ENCODE measurements around the gene HLCS. TPM values are rescaled to one million over a fixed set of nuclear protein-coding genes. Genes with fewer than 3 reads are reported as not detected.

The HLCS gene
- total RNA-seq, 1 donor from 2014 or later, result 15.9 TPM

DNA sequence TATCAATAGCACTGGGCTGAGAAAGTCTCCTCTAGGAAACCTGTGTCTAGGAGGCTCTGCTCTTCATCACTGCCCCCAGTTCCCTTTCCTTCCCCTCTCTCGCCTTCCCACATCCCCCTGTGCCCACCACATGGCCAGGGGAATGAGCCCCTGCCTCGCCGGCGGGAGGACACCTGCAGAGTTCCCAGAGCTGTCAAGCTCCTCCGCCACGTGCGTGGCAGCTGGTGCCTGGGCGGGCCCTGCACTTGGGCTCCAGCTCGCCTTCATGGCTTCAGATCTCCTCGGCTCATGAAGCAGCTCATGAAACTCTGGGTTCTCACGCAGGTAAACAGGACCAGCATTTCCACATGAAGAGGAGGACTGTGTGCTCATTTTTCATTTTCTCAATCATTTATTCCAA is 204.8 kb downstream of the HLCS start:
- Mint-ChIP-seq H3K4me3 (ENCODE audit: unreplicated experiment) (no peak overlapping the region), H3K27ac (ENCODE audit: unreplicated experiment) (no peak overlapping the region)
- TF ChIP-seq, protein P1, sequence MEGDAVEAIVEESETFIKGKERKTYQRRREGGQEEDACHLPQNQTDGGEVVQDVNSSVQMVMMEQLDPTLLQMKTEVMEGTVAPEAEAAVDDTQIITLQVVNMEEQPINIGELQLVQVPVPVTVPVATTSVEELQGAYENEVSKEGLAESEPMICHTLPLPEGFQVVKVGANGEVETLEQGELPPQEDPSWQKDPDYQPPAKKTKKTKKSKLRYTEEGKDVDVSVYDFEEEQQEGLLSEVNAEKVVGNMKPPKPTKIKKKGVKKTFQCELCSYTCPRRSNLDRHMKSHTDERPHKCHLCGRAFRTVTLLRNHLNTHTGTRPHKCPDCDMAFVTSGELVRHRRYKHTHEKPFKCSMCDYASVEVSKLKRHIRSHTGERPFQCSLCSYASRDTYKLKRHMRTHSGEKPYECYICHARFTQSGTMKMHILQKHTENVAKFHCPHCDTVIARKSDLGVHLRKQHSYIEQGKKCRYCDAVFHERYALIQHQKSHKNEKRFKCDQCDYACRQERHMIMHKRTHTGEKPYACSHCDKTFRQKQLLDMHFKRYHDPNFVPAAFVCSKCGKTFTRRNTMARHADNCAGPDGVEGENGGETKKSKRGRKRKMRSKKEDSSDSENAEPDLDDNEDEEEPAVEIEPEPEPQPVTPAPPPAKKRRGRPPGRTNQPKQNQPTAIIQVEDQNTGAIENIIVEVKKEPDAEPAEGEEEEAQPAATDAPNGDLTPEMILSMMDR (IDR thresholded peaks at IDR 0.05; ENCODE audit: partially characterized antibody, unreplicated experiment), result no peak

DNA sequence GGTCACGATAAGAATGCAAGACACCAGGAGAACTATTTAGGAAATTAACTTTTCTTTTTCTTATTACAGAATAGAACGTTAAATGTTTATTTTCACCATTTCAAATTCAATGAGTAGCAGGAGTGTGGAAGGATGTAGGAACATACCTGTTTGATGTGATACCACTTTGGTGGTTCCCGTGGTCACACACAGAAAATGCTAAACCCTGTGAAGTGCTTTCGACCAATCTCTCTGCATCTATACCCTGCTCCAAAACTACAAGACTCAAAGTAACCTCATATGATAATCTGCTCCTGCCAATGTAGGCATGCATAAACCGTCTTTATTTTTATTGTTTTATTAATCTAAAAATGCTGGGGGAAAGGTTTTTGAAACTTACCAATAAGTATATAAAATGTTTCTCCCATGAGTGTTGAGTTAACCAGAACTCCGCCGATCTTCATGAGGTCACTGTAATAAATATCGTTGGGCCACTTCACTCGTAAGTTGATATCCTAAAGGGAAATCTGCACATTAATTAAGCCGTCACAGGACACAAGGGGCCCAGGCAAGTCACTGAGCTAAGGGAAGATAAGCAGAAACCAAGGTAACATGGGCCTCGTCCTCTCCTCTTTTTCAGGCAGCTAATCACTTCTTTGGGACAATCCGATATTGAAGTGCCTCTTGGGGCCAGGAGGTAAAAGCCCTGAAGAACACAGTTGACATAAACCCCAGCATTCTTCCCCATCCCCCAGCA is 207.0 kb downstream of the HLCS start:
- Mint-ChIP-seq H3K27ac (ENCODE audit: unreplicated experiment) (no peak overlapping the region), H3K4me3 (ENCODE audit: unreplicated experiment) (no peak overlapping the region), H3K9me3 (ENCODE audit: unreplicated experiment) (peaks cover 4% of the 10 kb centered on the region), H3K36me3 (ENCODE audit: unreplicated experiment) (no peaks in the 10 kb centered on the region), H3K27me3 (ENCODE audit: unreplicated experiment) (peaks cover 6% of the 10 kb centered on the region), H3K4me1 (ENCODE audit: low read depth, unreplicated experiment) (no peaks in the 10 kb centered on the region)
- no peak for DNase-seq
- TF ChIP-seq, protein P1 (IDR thresholded peaks at IDR 0.05; ENCODE audit: partially characterized antibody, unreplicated experiment), result no peak

More for the DNA sequence above, 204.8 kb downstream of the HLCS start:
- H3K4me1 Mint-ChIP-seq (ENCODE audit: low read depth, unreplicated experiment), result no peaks in the 10 kb centered on the region
- peaks cover 6% of the 10 kb centered on the region for H3K27me3 Mint-ChIP-seq (ENCODE audit: unreplicated experiment)
- H3K9me3 Mint-ChIP-seq (ENCODE audit: unreplicated experiment), result peaks cover 4% of the 10 kb centered on the region
- DNase-seq, result no peak
- no peaks in the 10 kb centered on the region for H3K36me3 Mint-ChIP-seq (ENCODE audit: unreplicated experiment)

DNA sequence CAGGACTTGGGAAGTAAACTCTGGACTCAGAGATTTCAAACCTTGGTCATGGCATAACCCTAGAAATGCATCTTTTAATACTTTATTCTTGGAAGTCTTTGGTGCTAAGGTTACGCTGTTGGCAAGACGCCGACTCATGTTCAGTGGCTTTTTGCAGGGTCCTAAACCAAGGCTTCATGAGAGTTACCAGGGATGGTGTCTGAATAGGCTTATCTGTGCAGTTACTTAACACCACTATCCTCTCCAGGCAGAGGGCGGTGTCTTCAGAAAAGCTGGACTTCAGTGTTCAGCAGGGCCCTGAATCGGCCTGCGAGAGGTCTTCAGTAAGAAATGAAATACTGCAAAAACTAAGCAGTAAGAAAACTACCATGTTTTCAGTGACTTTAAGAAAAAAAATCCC is 209.3 kb downstream of the HLCS start:
- H3K4me1 Mint-ChIP-seq (ENCODE audit: low read depth, unreplicated experiment), result no peaks in the 10 kb centered on the region
- H3K9me3 Mint-ChIP-seq (ENCODE audit: unreplicated experiment), result peaks cover 3% of the 10 kb centered on the region
- TF ChIP-seq, protein P1 (IDR thresholded peaks at IDR 0.05; ENCODE audit: partially characterized antibody, unreplicated experiment), result no peak
- no peak overlapping the region for H3K27ac Mint-ChIP-seq (ENCODE audit: unreplicated experiment)
- DNase-seq, result no peak
- H3K36me3 Mint-ChIP-seq (ENCODE audit: unreplicated experiment), result no peaks in the 10 kb centered on the region
- no peak overlapping the region for H3K4me3 Mint-ChIP-seq (ENCODE audit: unreplicated experiment)
- H3K27me3 Mint-ChIP-seq (ENCODE audit: unreplicated experiment), result peaks cover 1% of the 10 kb centered on the region

- Mint-ChIP-seq H3K27ac (ENCODE audit: unreplicated experiment) (no peak overlapping the region), H3K4me3 (ENCODE audit: unreplicated experiment) (no peak overlapping the region), H3K4me1 (ENCODE audit: low read depth, unreplicated experiment) (peaks cover 1% of the 10 kb centered on the region), H3K9me3 (ENCODE audit: unreplicated experiment) (no peaks in the 10 kb centered on the region), H3K36me3 (ENCODE audit: unreplicated experiment) (no peaks in the 10 kb centered on the region), H3K27me3 (ENCODE audit: unreplicated experiment) (no peaks in the 10 kb centered on the region)
- no peak for DNase-seq
- TF ChIP-seq, protein P1 (IDR thresholded peaks at IDR 0.05; ENCODE audit: partially characterized antibody, unreplicated experiment), result no peak
These were observed 209.9 kb downstream of the HLCS start for GRCh38 chr21:36756527-36756926.

DNA sequence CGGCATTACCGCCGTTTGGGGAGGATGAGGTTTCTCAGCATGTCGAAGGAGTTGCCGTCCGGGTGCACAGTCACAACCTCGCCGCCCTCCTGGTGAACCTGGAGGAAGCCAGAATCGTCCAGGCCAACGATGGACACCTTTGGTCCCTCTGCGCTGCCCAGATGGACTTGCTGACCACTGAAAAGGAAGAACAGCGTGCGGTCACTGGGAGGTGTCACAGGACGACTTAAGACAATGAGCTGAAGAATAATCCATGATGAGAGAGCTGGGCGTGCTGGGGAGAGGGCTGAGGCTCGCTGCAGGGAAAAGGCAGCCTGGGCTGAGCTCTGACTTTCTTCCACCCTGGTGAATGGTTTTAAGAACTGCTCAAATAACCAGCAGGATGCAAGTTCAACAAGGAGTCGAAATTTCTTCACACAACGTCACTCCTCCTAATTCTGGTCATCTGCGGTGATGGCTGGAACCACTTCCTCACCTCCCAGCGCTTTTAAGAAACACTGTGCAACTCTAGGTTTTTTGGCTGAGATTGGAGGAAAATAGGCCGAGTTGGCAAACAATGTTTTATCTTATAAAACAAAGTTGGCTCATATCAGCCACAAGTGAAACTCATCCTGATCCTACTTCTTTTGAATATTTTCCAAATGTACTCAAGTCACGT is 212.1 kb downstream of the HLCS start:
- H3K4me1 Mint-ChIP-seq (ENCODE audit: low read depth, unreplicated experiment), result peaks cover 7% of the 10 kb centered on the region
- no peaks in the 10 kb centered on the region for H3K27me3 Mint-ChIP-seq (ENCODE audit: unreplicated experiment)
- TF ChIP-seq, protein P1 (IDR thresholded peaks at IDR 0.05; ENCODE audit: partially characterized antibody, unreplicated experiment), result no peak
- no peaks in the 10 kb centered on the region for H3K9me3 Mint-ChIP-seq (ENCODE audit: unreplicated experiment)
- no peak for DNase-seq
- H3K27ac Mint-ChIP-seq (ENCODE audit: unreplicated experiment), result no peak overlapping the region
- no peaks in the 10 kb centered on the region for H3K36me3 Mint-ChIP-seq (ENCODE audit: unreplicated experiment)
- H3K4me3 Mint-ChIP-seq (ENCODE audit: unreplicated experiment), result no peak overlapping the region
